GM10266 (cell line): ENCODE data around the gene CIPC.

Source experiments
- DNase-seq: peaks from one replicate; pipeline ENCODE4 v3.0.0; 2012; ENCODE audit errors: extremely low spot score
- TF ChIP-seq, protein P1 (sequence below): IDR thresholded peaks from 2 replicates; pipeline ENCODE4 v1.5.1; 2012; ENCODE audit warnings: mild to moderate bottlenecking, low read depth; ENCODE audit not compliant: control insufficient read depth, insufficient read depth; ENCODE audit errors: missing control alignments

CIPC gene

DNA sequence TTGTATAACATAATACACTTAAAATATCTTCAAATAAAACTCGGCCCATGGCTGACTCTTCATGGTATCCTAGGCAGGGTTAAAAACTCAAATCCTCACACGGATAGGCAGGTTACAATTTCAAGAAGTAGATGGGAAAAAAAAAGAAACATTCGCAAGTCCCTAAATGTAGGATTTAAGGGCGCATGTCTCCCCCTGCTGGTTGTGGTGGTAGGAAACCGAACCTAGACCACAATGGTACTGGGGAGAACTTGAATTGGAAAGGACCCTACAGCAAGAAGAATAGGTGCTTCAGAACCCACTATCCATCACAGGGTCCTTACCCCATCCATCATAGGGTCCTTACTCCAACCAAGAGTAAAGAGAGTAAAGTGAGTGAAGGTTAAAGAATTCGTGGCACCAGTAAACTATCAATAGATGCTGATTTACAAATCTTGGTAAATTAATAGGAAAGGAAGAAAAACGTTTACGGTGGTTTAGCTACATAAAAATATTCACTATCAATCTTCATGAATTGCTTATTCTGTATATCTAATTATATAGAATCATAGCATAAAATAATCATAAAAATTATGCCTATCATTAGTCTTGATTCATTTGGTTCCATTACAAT is 3.3 kb upstream of the CIPC start:
- DNase-seq, result peak; percentile 66
- TF ChIP-seq, protein P1, sequence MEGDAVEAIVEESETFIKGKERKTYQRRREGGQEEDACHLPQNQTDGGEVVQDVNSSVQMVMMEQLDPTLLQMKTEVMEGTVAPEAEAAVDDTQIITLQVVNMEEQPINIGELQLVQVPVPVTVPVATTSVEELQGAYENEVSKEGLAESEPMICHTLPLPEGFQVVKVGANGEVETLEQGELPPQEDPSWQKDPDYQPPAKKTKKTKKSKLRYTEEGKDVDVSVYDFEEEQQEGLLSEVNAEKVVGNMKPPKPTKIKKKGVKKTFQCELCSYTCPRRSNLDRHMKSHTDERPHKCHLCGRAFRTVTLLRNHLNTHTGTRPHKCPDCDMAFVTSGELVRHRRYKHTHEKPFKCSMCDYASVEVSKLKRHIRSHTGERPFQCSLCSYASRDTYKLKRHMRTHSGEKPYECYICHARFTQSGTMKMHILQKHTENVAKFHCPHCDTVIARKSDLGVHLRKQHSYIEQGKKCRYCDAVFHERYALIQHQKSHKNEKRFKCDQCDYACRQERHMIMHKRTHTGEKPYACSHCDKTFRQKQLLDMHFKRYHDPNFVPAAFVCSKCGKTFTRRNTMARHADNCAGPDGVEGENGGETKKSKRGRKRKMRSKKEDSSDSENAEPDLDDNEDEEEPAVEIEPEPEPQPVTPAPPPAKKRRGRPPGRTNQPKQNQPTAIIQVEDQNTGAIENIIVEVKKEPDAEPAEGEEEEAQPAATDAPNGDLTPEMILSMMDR, result peak; percentile 85

DNA sequence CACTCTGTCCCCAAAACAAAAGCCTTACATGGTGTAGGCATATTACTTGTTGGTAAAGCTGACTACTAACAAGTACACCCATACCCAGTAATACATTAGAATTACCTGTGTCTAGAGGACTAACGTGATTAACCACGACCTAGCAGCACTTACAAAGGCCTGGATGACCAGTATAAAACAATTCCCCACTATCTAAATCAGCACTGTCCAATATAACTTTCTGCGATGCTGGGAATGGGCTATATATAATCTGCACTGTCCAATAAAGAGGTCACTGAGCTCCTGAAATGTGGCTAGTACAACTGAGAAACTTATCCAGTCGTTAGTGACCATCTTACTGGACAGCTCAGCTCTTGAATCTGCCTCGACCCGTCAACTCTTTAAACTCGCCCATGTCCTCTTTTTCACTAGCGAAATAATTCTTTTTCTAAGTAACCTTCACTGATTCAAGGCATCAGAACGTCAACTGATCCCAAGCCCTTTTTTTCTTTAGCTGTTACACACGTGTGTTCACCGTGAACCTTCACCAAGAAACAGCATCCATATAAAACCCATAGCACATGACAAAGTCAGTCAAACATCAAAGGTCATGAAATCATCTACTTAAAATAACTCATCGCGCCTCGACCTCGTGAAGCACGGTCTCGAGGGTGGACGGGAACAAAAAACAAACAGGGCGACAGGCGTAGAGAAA is 905 bp upstream of the CIPC start:
- TF ChIP-seq, protein P1, result no peak
- no peak for DNase-seq

DNA sequence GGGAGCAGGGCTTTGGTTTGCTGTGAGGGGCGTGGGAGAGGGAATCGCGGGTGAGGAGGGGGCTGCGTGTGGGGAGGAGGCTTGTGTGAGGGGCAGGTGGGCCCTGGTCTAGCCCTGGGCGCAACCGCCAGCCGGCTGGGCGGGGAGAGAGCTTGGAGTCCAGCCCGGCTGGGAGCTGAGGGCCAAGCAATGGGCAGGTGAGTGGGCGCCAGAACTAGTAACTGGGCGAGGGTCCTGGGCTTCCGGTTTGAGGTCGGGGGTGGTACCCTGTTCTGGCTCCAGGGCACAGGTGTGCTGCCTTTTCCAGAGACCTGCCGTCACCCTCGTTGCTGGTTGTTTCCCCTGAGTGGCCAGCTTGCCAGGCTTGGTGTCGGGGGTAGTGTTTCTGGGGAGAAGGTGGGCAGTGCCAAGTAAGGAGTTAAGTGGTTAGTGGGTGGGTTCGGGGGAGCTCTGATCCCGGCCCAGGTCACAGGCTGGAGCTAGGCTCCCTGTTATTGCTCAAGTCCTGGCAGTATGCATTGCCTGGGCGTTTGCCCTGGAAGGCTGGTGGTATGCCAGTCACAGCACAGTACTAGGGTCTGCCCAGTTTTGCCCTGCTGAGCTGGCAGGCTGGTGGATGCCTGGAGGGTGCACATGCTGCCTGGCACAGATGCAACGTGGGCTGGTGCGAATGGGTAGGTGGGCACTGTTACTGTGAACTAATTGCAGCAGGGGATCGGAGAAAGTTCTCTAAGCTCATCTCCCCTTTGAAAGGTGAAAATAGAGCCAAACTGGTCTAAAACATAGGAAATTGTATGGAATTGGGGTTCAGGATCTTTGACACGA is 683 bp downstream of the CIPC start:
- TF ChIP-seq, protein P1, result no peak
- no peak for DNase-seq

DNA sequence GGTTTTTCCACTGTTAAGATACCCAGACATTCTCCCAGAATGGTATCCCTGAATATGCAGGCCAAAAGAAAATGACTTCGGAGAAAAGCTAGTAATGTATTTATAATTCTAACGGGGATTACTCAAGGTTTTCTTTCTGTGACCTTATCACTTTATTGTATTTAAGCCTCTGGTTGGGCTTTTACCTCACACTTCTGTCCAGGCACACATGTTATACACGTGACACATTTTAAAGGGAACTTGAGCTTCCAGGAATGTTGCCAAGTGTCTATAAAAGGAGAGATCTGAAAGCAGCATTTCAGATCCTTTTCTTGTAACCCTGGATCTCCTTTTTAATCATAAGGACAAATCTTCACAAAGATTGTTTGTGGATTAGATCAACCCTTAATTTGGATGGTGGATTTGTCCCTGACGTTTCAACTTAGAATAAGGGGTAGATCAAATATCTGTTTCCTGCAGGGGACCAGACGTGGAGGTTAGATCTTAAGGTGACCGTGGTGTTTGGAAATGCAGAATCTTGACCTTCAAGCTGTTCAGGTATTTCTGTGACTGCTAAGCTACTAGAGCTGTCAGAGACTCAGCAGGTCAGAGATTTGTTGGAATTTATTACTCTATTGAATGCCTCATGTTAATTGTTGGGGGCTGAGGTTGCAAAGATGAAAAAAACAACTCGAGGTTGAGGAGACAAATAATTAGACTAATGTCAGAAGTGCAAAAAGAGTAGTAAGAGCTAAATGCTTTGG is 1.5 kb downstream of the CIPC start:
- TF ChIP-seq, protein P1, result no peak
- DNase-seq, result no peak

DNA sequence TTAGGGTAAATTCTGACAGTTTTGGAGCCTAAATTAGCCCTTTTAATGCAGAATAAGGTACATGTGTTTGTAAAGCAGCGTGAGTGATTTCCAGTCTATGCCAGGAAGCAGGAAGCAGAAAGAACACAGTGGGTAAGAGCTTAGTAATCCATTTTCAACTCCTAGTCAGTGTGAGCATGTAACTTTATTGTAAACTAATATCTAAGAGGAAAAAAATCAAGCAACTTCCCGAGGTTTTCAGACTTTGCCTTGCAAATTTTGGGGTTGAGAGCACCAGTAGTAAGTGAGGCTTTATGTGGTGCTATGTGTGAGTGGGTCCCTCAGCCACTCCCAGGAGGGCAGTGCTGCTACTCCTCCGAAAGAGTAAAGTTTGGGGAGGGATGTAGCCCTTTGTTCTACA is 2.9 kb downstream of the CIPC start:
- DNase-seq, result no peak
- TF ChIP-seq, protein P1, result no peak

DNA sequence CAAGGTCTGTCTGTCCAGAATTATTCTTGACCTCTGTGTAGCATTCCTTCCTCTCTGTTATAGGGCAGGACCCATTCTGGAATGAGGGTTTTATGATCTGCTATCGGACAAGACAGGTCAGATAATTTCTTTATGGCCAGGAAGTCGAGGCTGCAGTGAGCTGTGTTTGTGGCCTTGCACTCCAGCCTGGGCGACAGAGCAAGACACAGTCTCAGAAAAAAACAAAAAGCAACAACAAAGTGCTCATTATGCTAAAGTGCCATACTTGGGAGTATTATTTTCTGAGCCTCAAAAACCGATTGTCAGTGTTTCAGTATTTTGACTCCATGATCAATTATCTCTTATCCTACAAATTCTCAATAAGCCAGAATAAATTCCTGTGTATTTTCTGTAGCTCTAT is 4.1 kb downstream of the CIPC start:
- TF ChIP-seq, protein P1, result no peak
- no peak for DNase-seq
